Mucosa of rectum (tissue), 2 donors: ENCODE results near the gene RIBC2.
"Not testable (repeated sequence)": the region's sequence is repeated elsewhere in the genome, so short reads cannot be mapped to it uniquely, and the experiment has no call there.

ENCODE experiments used
- H3K27ac ChIP-seq, 2 donors: one replicate each; pipeline ENCODE4 v1.7.0; 2013; ENCODE audit warnings: inconsistent platforms in 2 of 2, low read depth in 2 of 2, low read length in 2 of 2
- H3K27me3 ChIP-seq, 2 donors: one replicate each; pipeline ENCODE4 v1.7.0; 2013; ENCODE audit warnings: low read length in 2 of 2; ENCODE audit not compliant: control insufficient read depth in 2 of 2, insufficient read depth in 2 of 2
- H3K36me3 ChIP-seq, 2 donors: one replicate each; pipeline ENCODE4 v1.7.0; 2013; ENCODE audit warnings: low read length in 2 of 2; ENCODE audit not compliant: control insufficient read depth in 2 of 2, insufficient read depth in 2 of 2
- H3K4me1 ChIP-seq, 2 donors: one replicate each; pipeline ENCODE4 v1.7.0; 2013; ENCODE audit warnings: low read length in 2 of 2, mild to moderate bottlenecking in 1 of 2; ENCODE audit not compliant: control insufficient read depth in 2 of 2, insufficient read depth in 2 of 2
- H3K4me3 ChIP-seq, 2 donors: one replicate each; pipeline ENCODE4 v1.7.0; 2013; ENCODE audit warnings: low read length in 2 of 2
- H3K9ac ChIP-seq, 2 donors: one replicate each; pipeline ENCODE4 v1.7.0; 2013; ENCODE audit warnings: low read length in 2 of 2, low read depth in 1 of 2, mild to moderate bottlenecking in 1 of 2
- H3K9me3 ChIP-seq, 2 donors: one replicate each; pipeline ENCODE4 v1.7.0; 2013; ENCODE audit warnings: low read length in 2 of 2; ENCODE audit not compliant: control insufficient read depth in 2 of 2
- donor health status: healthy.
- donor health status: Normal muscosa, but diverticular disease.

The RIBC2 gene

DNA sequence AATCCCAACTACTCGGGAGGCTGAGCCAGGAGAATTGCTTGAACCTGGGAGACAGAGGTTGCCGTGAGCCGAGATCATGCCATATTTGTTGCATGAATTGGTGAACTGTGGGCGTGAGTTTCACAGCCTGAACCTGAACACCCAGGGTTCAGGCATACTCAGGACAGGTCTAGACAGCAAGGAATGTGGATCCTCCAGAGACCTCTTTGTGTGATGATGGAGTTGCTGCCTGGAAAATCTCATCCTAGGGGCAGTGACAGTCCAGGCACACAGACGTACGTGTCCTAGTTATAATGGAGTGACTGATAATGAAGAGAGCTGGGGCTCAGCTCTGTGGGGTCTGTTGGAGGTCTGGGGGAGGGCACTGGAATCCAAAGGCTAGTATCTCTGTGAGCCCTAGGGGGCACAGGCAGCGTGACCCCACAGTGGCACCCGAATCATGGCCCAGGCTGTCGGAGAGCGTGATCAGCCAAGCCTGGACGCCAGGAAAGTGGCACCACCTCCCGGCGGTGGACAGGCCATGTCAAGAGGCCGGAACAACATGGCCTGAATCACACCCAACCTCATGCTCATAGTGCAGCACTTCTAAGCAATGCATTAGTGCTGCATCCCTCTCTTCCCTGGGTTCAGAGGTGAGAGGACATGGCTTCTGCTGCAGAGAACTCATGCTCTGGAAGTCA is 31.7 kb downstream of the RIBC2 start:
- no peak overlapping the region for H3K9ac ChIP-seq
- H3K27me3 ChIP-seq, result no peaks in the 10 kb centered on the region
- no peaks in the 10 kb centered on the region for H3K9me3 ChIP-seq
- H3K4me3 ChIP-seq, result no peak overlapping the region
- H3K27ac ChIP-seq, result no peak overlapping the region
- no peaks in the 10 kb centered on the region for H3K36me3 ChIP-seq
- peaks cover under 1 to 2% of the 10 kb centered on the region in 2 donors for H3K4me1 ChIP-seq

DNA sequence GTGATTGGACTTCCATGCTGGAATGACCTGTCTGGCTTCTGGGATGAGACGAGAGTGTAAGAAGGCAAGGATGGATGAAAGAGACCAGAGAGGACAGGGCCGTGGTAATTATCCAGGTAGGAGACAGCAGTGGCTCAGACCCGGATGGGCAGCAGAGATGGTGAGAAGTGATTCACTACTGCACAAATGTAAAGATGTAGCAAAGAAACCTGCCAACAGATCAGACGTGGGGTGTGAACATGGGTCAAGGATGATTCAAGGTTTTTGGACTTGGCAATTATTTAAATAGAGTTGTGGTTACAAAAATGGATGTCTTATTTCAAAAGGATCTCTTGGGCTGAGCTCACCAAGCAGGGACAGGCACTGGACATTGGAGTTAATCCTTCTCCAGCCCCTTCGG is 32.7 kb downstream of the RIBC2 start:
- Histone ChIP-seq H3K9me3 (no peaks in the 10 kb centered on the region), H3K36me3 (no peaks in the 10 kb centered on the region), H3K27ac (no peak overlapping the region), H3K9ac (no peak overlapping the region), H3K4me3 (no peak overlapping the region), H3K27me3 (no peaks in the 10 kb centered on the region), H3K4me1 (peaks cover 1 to 3% of the 10 kb centered on the region in 2 donors)

DNA sequence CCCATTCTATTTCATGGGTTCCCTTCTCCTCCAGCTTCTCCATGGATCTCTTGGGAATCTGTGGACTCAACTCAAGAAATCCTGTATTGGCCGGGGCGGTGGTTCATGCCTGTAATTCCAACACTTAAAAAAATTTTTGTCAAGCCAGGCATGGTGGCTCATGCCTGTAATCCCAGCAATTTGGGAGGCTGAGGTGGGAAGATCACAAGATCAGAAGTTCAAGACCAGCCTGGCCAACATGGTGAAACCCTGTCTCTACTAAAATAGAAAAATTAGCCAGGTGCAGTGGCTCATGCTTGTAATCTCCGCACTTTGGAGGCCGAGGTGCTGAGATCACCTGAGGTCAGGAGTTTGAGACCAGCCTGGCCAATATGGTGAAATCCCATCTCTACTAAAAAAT is 34.1 kb downstream of the RIBC2 start:
- not testable (repeated sequence) for H3K4me3 ChIP-seq, H3K27ac ChIP-seq, H3K36me3 ChIP-seq, H3K27me3 ChIP-seq, H3K9me3 ChIP-seq, H3K4me1 ChIP-seq, H3K9ac ChIP-seq

DNA sequence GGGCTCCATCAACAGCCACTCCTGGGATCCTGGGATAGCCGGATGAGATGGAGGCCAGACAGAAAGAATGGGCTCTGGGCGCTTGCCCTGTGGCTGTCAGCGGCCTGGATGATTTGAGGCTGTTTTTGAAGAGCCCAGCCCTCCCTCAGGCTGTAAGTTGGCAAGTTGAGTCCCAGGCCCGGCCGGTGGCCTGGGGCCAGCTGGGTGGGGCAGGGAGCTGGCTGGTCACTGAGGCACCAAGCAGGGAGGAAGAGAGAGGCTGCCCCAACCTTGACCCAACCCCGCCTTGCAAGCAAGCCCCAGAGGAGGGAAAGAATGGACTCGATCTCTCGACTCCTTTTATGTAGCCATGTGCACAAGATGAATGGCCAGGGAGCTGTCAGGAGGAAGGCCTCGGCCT is 34.9 kb downstream of the RIBC2 start:
- H3K27ac ChIP-seq, result no peak overlapping the region
- no peaks in the 10 kb centered on the region for H3K36me3 ChIP-seq
- H3K4me1 ChIP-seq, result peaks cover 3% of the 10 kb centered on the region in 2 donors
- H3K9me3 ChIP-seq, result no peaks in the 10 kb centered on the region
- no peak overlapping the region for H3K4me3 ChIP-seq
- no peak overlapping the region for H3K9ac ChIP-seq
- no peaks in the 10 kb centered on the region for H3K27me3 ChIP-seq

DNA sequence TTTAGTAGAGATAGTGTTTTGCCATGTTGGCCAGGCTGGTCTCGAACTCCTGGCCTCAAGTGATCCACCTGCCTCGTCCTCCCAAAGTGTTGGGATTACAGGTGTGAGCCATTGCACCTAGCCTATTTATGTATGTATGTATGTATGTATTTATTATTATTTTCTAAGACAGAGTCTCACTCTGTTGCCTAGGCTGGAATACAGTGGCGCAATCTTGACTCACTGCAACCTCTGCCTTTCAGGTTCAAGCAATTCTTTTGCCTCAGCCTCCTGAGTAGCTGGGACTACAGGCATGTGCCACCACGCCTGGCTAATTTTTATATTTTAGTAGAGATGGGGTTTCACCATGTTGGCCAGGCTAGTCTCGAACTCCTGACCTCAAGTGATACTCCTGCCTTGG is 35.9 kb downstream of the RIBC2 start:
- not testable (repeated sequence) for H3K36me3 ChIP-seq, H3K4me1 ChIP-seq, H3K27ac ChIP-seq, H3K9ac ChIP-seq, H3K4me3 ChIP-seq, H3K27me3 ChIP-seq, H3K9me3 ChIP-seq

DNA sequence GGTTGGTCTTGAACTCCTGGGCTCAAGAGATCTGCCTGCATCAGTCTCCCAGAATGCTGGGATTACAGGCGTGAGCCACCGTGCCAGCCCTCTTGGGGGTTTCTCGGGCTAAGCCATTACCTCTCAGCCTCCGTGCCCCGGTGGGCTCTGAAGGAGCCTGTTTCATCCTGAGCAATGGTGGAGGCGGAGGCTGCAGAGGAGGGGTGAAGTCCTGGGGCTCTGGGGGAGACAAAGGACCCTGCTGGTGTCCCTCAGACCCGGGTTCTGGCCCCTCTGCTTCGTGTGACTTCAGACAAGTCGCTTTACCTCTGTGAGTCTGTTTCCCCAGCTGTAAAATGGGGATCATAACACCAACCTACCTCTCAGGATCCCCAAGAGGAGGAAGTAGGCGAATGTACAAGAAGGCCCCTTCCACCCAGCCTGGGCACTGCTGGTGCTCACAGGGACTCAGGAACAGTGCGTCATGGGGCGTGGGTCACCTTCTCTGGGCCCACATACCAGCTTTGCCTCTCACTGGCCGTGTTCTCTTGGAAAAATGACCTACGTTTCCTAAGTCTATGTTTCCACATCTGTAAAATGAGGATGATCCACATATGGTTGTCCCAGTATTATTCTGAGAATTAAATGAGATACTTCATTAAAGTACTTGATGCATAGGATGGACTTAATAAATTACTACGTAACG is 36.8 kb downstream of the RIBC2 start:
- no peaks in the 10 kb centered on the region for H3K27me3 ChIP-seq
- peaks cover 3% of the 10 kb centered on the region in 2 donors for H3K4me1 ChIP-seq
- no peak overlapping the region for H3K4me3 ChIP-seq
- peak overlapping the region; percentile 32 to 51 for H3K27ac ChIP-seq
- H3K9ac ChIP-seq, result no peak overlapping the region
- no peaks in the 10 kb centered on the region for H3K9me3 ChIP-seq
- H3K36me3 ChIP-seq, result no peaks in the 10 kb centered on the region

DNA sequence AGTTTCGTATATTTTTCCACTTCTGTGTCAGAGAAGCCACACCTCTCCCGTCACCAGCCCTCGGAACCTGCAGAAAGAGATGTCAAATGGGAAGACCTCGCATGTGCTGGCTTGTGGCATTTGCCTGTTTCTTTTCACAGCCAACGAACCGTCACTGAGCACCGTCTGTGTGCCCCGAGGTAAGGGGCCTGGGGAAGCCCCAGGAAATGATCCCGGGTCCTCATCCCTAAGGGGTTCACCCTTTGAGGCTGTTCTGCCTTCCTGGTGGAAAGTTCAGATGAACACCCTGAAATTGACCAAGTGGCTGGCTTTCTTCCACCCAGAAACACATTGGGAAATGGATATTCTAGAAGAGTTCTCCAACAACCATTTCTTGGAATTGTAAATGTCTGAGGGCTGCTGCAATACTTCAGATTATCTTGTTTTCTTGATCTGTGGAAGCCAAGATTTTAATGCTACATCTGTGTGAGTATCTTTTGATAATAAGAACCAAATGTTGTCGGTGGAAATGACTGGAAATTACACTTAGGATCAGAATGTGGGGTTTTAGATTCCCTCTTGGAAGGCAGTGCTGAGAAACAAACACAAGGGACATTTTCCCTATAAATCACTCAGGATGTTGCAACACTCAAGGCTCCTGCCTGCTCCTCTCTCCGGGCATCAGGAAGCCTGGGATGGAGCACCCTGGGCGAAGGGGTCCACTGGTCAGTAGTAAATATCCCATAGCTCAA is 37.6 kb downstream of the RIBC2 start:
- peaks cover 3% of the 10 kb centered on the region in 2 donors for H3K4me1 ChIP-seq
- no peak overlapping the region for H3K9ac ChIP-seq
- peak overlapping the region; percentile 51 to 61 for H3K27ac ChIP-seq
- H3K36me3 ChIP-seq, result no peaks in the 10 kb centered on the region
- no peaks in the 10 kb centered on the region for H3K9me3 ChIP-seq
- no peaks in the 10 kb centered on the region for H3K27me3 ChIP-seq
- H3K4me3 ChIP-seq, result no peak overlapping the region

DNA sequence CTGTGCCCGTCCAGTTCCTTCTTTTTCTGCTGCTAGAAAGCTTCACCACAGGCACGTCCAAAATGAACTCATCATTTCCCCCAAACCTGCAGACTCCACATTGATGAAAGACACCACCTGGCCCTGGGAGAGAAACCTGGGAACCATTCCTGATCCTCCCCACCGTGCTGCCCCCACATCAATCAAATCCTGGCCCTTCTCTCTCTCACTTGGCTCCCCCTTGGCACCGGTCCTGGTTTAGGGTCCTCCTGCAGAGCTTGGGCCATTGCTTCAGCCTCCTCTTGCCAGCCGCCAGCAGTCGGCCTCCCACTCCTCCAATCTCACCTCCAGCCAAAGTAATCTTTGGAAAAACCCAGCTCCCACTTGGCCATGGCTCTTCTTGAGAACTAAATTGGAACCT is 38.5 kb downstream of the RIBC2 start:
- Histone ChIP-seq H3K9ac (no peak overlapping the region), H3K9me3 (no peaks in the 10 kb centered on the region), H3K4me3 (no peak overlapping the region), H3K36me3 (no peaks in the 10 kb centered on the region), H3K27ac (no peak overlapping the region), H3K27me3 (no peaks in the 10 kb centered on the region), H3K4me1 (peaks cover 3% of the 10 kb centered on the region in 2 donors)

DNA sequence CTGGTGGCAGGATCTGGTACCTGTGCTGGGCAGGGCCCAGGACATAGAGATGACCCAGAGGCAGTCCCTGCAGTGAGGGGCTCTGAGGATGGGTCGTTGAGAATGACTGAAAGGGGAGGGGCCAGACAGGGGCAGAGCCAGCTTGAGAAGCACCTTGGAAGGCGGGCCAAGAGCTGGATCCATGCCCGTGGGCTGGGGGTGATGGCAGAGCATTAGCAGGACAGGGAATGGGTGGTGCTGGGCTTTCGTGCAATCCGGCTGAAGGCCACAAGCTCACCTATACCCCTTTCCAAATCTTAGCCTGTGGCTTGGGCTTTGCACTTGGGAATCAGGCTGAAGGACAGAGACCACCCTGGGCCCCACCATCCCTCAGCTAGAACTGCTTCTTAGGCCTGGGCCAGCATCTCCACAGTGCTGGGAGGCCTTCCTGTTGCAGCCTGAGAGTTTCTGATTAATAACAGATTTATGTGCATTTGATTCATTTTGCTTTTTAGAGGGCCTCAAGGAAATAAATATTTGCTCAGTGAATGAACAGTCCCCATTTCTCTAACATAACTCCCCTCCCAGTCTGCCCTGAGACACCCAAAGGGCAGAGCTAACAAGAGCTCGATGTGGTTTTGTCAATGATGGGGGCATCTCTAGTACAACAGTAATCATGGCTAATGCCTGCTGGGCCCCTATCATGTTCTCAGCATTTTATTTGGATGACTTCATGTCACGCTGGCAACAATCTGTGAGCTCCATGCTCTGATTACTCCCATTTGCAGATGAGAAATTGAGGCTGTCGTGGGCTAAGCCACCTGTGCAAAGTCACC is 39.3 kb downstream of the RIBC2 start:
- H3K9ac ChIP-seq, result no peak overlapping the region
- no peak overlapping the region for H3K4me3 ChIP-seq
- H3K36me3 ChIP-seq, result no peaks in the 10 kb centered on the region
- H3K9me3 ChIP-seq, result no peaks in the 10 kb centered on the region
- no peaks in the 10 kb centered on the region for H3K27me3 ChIP-seq
- peak overlapping the region in 1 of 2 donors; percentile 47 for H3K27ac ChIP-seq
- H3K4me1 ChIP-seq, result peaks cover 3% of the 10 kb centered on the region in 2 donors

DNA sequence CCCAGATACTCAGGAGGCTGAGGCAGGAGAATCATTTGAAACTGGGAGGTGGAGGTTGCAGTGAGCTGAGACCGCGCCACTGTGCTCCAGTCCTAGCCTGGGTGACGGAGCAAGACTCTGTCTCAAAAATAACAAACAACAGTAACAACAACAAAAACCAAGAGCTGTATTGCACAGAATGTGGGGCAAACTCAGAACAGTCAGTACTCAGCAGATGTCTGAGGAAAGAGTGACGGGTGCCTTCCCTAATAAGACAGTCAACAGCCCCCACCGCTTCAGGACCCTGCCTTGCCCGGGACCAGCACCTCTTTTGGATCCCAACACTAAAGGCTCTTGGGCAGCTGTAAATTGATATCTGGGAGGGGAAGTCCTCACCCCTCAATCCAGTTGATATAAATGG is 40.3 kb downstream of the RIBC2 start:
- Histone ChIP-seq H3K9ac (no peak overlapping the region), H3K4me1 (peaks cover 3% of the 10 kb centered on the region in 2 donors), H3K9me3 (no peaks in the 10 kb centered on the region), H3K36me3 (no peaks in the 10 kb centered on the region), H3K27me3 (no peaks in the 10 kb centered on the region), H3K4me3 (no peak overlapping the region), H3K27ac (no peak overlapping the region)
